GM18507 (cell line): Measurements from ENCODE around the gene APBB2.
"Not testable (repeated sequence)": the region's sequence is repeated elsewhere in the genome, so short reads cannot be mapped to it uniquely, and the experiment has no call there.

ENCODE experiments used
- DNase-seq: peaks from one replicate; pipeline ENCODE4 v3.0.0; 2011; ENCODE audit warnings: low read depth; ENCODE audit not compliant: insufficient read length; ENCODE audit errors: extremely low spot score
- FAIRE-seq: peaks from 2 replicates; lab custom pipeline; 2011; peaks lifted over from hg19 to GRCh38; lab: Jason Lieb, UNC

Gene APBB2

DNA sequence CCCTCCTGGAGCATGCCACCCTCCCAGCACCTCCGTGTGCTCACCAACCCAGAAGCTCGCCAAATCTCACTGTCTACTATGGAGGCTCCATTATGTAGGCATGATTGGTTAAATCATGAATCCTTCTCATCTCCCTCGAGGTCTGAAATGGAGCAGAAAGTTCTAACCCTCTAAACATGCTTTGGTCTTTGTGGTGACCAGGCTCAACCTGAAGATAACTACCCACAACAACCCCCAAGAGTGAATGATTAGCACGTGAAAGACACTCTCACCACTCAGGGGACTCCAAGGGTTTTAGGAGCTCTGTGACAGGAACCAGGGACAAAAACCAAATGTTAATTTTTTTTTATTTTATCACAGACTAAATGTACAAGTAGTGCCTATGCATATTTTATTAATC is 47.2 kb downstream of the APBB2 start:
- FAIRE-seq (peak; percentile 29), DNase-seq (no peak)

DNA sequence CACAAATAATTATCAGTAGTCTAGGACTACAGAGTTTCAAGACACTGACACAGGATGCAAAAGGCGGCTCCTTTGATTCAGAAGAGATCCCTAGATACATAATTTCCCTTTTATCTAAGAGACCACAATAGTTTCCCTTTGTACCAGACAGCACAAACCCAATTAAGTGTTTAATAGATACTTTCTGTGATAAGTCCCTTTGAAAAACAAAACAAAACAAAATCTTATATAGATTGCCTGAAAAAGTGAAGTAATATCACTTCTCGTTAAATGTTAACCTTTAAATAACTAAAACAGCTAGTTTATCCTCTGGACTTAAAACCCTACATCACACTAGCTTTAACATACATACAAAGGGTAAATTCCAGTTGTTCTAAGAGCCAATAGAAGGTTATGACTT is 49.9 kb downstream of the APBB2 start:
- no peak for FAIRE-seq
- DNase-seq: no peak

DNA sequence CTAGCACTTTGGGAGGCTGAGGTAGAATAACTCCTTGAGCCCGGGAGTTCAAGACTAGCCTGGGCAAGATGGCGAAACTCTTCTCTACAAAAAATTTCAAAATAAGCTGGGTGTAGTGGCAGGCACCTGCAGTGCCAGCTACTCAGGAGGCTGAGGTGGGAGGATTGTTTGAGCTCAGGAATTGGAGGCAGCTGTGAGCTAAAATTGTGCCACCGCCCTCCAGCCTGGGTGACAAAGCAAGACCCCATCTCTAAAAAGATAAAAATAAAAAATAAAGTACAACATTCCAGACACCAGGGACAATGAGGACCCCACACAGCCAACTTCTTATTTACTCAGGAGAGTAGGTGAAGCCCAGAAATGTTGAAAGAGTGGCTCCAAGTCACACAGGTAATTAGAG is 53.0 kb downstream of the APBB2 start:
- DNase-seq: no peak
- FAIRE-seq: no peak

DNA sequence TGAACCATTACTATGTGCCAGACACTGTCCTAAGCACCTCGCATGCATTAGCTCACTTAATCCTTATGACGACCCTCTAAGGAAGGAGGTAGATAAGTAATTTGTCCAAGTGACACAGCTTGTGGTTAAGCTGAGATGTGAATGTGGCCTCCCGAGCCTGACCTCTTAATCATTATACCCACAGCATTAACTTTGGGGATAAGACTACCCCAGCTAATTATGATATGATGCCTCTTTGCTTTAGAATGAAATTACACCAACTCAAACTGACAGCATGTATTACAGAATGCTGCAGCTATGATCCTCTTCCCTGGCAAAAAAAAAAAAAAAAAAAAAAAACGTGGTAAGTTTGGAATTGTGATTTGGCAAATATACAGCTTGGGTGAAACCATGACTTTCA is 53.5 kb downstream of the APBB2 start:
- FAIRE-seq (no peak), DNase-seq (no peak)

DNA sequence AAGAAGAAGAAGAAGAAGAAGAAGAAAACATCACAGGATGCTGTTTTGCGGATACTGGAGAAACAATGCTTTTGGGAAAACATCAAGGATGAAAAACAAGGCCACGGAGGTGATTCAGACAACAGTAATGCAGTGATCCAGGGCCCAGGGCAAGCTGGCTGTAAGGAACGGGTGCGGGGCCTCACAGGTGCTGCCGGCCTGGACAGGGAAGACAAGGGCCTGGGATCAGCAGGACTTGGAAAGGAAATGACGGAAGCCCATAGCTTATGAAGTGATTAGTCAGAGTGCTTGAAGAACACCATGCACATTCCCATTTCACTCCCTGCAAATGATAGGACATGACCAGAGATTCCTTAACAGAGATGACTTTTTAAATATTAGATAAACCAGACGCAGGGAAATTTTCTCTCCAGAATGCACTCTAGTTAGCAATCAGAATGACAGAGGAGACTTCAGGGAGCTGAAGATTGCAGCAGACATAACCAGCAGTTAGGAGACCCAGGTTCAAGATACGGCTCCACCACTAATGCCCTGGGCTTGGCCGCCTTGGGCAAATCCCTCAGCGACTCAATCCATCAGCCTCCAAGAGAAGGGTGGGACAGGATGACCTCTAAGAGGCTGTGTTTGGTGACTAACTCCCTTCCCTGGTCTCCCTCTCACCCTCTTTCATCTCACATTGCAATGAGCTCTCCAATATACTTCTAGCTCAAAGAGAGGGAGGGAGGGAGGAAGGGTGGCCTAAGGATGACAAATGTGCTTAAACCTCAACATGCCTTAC is 54.1 kb downstream of the APBB2 start:
- FAIRE-seq (no peak), DNase-seq (no peak)

DNA sequence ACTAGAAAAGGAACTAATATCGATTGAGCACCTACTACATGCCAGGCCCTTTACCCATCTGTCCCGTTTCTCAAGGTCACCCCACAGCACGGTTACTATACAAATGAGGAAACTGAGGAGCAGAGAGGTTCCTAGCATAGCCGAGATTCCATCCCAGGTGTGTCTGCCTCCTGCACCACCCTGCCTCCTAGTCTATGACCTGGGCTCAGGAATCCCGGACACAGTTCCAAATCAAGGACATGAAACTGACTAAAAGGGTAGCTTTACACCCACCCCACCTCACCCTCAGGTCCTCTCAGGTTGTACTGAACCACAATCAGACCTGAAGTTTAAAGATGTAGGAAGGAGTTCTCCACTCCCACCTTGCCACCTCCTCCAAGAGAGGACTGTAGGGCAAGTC is 55.6 kb downstream of the APBB2 start:
- no peak for DNase-seq
- no peak for FAIRE-seq

DNA sequence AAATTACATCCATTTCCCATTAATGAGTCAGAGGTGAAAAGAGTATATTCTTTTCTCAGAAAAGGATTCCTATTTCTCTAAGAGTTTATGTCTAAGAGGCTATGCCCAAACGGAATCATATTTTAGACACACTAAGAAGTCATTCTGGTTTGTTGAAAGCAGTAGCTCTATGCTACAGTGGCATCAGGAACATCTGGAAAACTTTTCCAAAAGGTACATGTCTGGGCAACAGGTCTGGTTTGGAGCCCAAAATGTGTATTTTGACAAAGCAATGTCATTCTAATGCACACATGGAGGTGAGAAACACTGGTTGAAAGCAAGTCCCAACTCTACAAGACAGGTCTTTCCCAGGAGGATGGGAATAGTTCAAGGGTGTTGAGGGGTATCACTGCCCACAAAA is 56.1 kb downstream of the APBB2 start:
- FAIRE-seq (no peak), DNase-seq (no peak)

DNA sequence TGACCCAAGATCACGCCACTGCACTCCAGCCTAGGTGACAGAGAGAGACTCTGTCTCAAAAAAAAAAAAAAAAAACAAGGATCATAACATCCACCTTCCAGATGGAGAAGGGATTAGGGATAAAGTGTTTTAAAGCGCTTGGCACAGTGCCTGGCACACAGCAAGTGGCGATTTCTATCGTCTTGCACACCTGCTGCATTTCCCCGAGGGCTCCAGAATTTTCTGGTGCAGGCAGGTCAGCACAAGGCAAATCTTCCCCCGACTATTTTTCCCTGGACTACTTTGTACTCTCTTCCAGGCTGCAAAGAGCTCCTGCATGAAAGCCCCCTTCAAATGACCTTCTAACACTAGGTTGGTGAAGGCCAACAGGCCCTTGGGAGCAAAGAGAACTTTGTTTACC is 57.3 kb downstream of the APBB2 start:
- no peak for DNase-seq
- FAIRE-seq: no peak

DNA sequence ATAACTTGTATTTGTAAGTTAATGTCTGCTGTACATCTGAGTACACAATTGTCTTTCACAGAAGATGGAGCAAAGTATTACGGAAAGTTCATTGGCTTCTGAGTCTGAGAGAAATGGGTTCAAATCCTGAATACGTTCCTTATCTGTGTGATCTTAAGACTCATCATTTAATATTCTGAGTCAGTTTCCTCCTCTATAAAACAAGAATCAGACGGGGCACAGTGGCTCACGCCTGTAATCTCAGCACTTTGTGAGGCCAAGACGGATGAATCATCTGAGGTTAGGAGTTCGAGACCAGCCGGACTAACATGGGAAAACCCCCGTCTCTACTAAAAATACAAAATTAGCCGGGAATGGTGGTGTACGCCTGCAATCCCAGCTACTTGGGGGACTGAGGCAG is 57.8 kb downstream of the APBB2 start:
- DNase-seq: no peak
- FAIRE-seq: no peak

DNA sequence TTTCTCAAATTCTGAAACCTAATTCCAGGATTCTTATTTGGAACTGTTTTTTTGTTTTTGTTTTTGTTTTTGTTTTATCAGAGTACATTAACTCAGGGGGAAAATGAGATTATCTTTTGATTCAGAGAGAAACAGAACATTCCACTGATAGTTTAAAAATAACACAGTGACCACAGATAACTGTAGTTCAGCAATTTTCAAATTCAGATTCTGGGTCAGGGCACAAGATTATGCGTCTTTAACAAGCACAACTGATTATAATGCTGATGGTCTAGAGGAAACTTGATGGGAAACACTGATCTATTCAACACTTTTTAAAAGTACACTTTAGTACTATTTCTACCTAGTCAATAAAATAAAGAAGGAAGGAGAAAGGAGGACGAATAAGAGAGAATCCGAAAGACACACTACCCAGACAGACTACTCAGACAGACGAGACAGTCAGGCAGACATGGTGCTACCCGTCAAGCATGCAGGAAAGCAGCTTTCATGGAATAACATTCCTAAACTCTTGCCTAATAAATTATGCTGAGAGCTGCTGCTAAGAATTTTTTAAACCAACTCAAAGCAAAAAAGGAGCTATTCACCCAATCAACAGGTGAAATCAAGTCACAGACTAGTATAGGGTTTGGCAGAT is 59.0 kb downstream of the APBB2 start:
- no peak for FAIRE-seq
- DNase-seq: no peak

DNA sequence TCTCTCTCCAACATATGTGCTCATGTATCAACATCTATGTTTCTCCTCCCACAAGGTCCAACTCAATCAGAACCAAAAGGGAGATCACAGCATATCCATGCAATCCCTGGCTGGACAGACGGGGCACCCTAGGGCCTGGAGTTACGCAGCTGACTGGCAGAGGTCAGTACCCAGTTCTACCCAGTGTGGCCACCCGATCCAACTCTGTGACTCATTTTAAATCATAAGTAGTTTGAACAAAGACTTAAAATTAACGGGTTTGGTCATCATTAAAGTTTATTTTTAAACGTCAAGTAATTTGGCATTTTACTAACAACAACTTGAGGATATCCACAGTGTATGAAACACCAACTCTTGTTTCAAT is 59.5 kb downstream of the APBB2 start:
- FAIRE-seq (no peak), DNase-seq (no peak)

DNA sequence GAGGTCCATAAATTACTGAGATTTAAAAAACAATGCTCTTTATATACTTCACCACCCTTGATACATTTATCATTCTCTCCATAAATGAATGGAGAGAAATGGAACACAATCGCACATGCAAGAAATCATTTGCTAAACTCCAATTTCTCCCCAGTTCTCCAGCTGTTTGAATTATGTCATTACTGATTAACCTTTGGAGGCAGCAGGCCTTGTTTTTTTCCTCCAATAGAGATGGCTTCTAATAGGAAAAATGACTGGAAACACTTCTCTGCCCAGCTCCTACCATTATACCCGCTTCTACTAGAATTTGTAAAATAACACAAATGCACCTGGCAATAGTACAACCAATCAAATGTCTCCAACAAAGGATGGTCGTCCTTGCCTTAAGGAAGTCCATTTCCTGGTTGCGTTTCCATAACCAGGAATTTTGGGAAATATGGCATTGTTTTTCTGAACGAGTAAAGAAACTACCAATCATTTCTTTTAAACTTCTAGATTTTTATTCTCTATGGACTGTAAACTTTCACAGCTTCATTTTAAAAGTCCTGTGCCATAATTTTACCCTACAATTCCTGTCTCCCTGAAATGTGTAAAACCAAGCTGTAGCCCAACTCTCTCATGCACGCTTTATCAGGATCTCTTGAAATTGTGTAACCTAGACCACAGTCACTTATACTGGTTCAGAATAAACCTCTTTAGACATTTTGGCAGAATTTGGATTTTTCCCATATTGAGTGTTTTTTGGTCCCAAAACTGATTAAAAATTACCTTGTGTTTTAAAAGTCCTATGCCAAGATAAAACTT is 60.1 kb downstream of the APBB2 start:
- DNase-seq (no peak), FAIRE-seq (no peak)

DNA sequence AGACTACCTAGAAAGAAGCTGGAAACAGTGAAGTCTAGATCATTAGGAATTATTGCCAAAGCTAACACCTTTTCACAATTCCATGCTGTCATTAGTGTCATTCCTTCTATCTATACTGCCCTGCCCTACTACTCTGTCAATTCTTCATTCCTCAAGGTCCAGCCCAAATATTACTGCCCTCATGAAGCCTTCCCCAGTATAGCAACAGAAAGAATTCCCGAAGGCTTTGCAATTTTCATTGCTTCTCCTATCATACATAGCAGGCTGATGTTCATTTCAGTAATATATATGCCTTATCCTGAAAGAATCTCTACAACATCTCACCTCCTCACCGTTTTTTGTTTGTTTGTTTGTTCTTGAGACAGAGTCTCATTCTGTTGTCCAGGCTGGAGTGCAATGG is 63.9 kb downstream of the APBB2 start:
- FAIRE-seq (no peak), DNase-seq (no peak)

DNA sequence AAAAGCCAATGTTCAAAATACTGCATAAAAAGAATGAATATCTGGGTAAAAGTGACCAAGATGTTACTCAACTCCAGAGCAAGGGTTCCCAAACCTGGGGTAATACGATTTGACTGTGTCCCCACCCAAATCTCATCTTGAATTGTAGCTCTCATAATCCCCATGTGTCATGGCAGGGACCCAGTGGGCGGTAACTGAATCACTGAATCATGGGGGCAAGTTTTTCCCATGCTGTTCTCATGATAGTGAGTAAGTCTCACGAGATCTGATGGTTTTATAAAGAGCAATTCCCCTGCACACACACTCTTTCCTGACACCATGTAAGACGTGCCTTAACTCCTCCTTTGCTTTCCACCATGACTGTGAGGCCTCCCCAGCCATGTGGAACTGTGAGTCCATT is 64.8 kb downstream of the APBB2 start:
- DNase-seq, FAIRE-seq: not testable (repeated sequence)

DNA sequence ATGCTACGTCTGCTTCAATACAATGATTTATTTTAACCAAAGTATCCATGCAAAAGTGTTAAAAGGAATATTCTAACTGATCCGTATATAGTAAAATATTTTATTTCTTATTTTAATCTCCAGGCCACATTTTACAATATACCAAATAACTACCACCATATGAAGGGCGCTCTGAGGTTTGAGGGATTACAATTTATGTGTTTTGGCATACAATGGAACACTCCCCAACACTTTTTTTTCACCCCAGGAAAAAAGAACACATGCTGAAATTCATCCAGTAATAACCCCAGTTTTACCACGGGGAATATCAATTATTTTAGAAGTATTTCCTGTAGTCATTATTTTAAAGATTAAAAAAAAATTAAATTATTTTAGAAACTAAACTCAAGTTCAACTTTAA is 65.4 kb downstream of the APBB2 start:
- DNase-seq: no peak
- no peak for FAIRE-seq

DNA sequence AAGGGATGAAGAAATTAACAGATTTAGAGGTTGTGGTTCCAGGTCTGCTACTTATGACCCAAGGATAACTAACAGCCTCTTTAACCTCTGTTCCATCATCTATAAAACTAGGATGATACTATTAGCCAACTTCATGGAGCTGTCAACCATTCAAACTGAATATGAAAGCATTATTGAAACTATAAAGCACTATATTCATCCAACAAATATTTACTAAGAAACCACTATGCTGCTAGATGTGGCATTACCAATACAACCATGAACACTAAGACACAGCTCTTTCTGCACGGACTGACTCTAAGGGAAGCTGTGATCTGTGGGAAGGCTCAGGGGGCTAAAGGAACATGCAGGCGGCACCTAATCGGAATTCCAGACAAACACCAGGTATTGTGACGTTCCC is 66.0 kb downstream of the APBB2 start:
- DNase-seq (no peak), FAIRE-seq (no peak)

DNA sequence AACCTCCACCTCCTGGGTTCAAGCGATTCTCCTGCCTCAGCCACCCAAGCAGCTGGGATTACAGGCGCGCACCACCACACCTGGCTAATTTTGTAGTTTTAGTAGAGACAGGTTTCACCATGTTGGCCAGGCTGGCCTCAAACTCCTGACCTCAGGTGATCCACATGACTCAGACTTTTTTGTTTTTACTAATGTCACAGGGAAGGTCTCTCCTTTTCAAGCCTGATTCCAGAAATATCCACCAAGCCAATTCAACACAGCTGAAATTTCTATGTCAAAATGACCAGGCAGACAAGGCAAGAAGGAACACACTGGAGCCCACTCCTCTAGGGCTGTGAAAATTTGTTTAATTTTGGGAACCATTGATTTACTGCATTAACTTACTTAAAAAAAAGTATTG is 66.8 kb downstream of the APBB2 start:
- DNase-seq, FAIRE-seq: not testable (repeated sequence)

DNA sequence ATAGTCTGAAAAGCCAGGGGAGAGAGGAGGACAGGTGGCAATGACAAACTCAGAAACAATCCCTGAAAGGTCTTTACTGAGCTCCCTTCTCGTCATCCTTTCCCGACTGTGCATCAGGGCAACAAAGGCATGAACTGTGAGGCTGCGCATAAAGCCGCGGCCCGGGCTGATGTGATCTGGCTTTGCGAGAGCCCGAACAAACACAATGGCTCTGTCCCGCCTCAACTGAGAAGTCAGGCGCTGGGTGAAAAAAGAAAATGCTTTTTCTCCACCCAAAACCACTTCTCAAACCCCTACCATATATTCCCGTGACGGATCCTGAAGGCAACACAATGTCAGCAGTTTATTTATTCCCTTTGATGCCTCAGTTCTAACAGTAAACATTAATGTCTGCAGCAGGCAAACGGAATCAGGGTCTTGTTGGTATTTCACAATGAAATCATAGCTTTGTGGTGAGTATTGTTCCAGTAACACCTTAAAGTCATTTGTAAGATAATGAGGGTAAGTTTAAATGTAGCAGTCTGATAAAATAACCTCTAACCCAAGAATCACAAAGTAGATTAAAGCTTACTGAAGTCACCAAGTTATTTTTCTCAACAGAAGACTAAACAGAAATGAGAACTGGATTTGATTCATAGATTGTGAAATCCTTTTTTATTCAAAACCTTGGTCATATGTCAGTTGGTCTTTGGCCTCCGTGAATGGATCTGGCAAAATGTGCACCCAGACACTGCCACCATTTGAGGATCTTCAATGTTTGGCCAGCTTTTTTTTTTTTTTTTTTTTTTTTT is 67.4 kb downstream of the APBB2 start:
- no peak for FAIRE-seq
- no peak for DNase-seq

DNA sequence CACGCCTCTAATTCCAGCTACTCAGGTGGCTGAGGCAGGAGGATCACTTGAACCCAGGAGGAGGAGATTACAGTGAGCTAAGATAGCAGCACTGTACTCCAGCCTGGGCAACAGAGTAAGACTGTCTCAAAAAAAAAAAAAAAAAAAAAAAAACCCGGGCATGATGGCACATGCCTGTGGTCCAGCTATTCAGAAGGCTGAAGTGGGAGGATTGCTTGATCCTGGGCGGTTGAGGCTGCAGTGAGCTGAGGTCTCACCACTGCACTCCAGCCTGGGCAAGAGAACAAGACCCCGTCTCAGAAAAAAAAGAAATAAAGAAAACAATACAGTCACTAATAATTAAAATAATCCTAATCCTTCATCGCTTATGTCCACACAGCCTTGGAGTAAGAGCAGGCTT is 68.1 kb downstream of the APBB2 start:
- FAIRE-seq (no peak), DNase-seq (no peak)

DNA sequence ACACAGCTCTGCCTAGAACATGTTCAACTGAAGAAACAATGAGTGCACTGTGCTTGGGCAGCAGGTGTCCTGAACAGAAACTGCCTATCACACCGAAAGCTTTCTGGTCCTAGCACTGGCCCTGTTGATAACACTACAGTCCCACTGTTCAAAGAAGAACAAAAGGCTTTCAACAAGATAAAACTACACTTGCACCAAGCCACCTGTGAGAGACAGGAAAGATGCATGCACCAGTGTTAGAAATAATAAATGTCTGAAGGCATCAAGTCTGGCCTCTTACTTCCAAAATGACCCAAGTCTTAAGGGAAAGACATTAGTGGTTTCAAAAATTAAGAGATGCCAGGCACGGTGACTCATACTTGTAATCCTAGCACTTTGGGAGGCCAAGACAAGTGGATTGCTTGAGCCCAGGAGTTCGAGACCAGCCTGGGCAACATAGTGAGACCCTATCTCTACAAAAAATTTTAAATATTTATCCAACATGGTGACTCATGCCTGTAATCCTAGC is 68.7 kb downstream of the APBB2 start:
- DNase-seq (no peak), FAIRE-seq (peak; percentile 41)
